HepG2 (cell line): ENCODE measurements around the gene NRGN. TPM values are rescaled to one million over a fixed set of nuclear protein-coding genes. Genes with fewer than 3 reads are reported as not detected.

Experiments
- ASH2L ChIP-seq: fragments of 300-600, 200-600 bp; sonication (generic); IDR thresholded peaks from 2 replicates; pipeline ENCODE4 v1.7.0; 2017; ENCODE audit warnings: low read depth, mild to moderate bottlenecking, moderate library complexity, mixed read lengths, low read length; ENCODE audit not compliant: insufficient read length
- NBN ChIP-seq: fragments of 450-650 bp; conservative IDR thresholded peaks from 2 replicates; pipeline ENCODE4 v1.6.1; 2017
- RBM22 ChIP-seq: fragments of 200-400 bp; formaldehyde crosslinking; optimal IDR thresholded peaks from 2 replicates; pipeline ENCODE3; 2017; ENCODE audit warnings: mild to moderate bottlenecking, low read length, moderate library complexity
- SRSF1 ChIP-seq: fragments of 200-400 bp; formaldehyde crosslinking; optimal IDR thresholded peaks from 2 replicates; pipeline ENCODE3; 2017; ENCODE audit warnings: mild to moderate bottlenecking, low read depth, low read length, moderate library complexity
- polyA plus RNA-seq, 8 experiments: library from polyadenylated mRNA; depleted of rRNA in 3 of 8; stranded (reverse) in 7 of 8; unstranded in 1 of 8; fragments of >200 nt; fragmentation: Illumina TruSeq in 4 of 8; extraction: Trizol in 4 of 8; gene quantifications; 2 replicates each; pipeline versions ENCODE4 v1.2.1 to v1.2.3, GENCODE V29; 2011 to 2016; ENCODE audit warnings: low read depth in 4 of 8, missing spikeins in 1 of 8, mixed read lengths in 1 of 8; ENCODE audit not compliant: insufficient read depth in 1 of 8
- total RNA-seq, 5 experiments: library from RNA; depleted of rRNA; stranded (reverse); fragments of >200 nt; fragmentation: Illumina TruSeq; extraction: Trizol; gene quantifications; 2 replicates each; pipeline ENCODE4 v1.2.3, GENCODE V29; 2016; ENCODE audit warnings: low read depth in 1 of 5
- TF ChIP-seq, protein P1 (sequence below): sonication (generic); formaldehyde crosslinking; IDR thresholded peaks from 2 replicates; pipeline ENCODE4 v1.5.1; 2020; ENCODE audit warnings: mild to moderate bottlenecking, missing genetic modification reagents, moderate library complexity
- TF ChIP-seq, protein P2 (sequence below): sonication (generic); formaldehyde crosslinking; IDR thresholded peaks from one replicate; pipeline ENCODE4 v1.5.1; 2020; ENCODE audit warnings: mild to moderate bottlenecking, missing genetic modification reagents; ENCODE audit errors: not compliant biosample characterization

NRGN gene
- total and polyA plus RNA-seq, 2 of the 13 experiments (the other 11 are each of a cell fraction or from before 2014, with no cell fraction given): 0.22 TPM; not detected in 1

DNA sequence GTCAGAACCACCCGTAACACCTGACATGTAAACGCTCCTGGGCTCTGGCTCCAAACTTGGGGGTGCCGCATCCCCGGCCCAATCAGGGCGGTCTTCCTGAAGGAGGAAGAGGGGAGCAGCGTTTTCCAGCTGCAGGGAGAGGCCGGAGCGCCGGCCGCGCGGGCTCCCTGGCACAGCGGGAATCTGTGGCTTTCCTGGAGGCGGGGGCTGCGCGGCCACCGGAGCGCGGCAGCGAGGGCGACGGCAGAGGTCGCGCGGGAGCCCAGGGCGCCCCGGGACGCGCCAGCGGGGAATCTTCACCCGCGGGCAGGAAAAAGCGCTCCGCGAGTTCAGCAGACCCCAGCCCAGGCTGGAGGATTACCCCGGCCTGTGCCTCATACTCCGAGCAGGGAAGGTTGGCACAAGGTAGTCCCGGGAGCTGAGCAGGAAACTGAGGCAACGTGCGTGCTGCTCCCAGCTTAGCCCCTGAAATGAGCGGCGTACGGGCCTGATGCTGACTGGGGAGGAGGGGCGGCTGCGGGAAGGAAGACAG, 22.9 kb downstream of the NRGN start (continued):
- TF ChIP-seq, protein P1, sequence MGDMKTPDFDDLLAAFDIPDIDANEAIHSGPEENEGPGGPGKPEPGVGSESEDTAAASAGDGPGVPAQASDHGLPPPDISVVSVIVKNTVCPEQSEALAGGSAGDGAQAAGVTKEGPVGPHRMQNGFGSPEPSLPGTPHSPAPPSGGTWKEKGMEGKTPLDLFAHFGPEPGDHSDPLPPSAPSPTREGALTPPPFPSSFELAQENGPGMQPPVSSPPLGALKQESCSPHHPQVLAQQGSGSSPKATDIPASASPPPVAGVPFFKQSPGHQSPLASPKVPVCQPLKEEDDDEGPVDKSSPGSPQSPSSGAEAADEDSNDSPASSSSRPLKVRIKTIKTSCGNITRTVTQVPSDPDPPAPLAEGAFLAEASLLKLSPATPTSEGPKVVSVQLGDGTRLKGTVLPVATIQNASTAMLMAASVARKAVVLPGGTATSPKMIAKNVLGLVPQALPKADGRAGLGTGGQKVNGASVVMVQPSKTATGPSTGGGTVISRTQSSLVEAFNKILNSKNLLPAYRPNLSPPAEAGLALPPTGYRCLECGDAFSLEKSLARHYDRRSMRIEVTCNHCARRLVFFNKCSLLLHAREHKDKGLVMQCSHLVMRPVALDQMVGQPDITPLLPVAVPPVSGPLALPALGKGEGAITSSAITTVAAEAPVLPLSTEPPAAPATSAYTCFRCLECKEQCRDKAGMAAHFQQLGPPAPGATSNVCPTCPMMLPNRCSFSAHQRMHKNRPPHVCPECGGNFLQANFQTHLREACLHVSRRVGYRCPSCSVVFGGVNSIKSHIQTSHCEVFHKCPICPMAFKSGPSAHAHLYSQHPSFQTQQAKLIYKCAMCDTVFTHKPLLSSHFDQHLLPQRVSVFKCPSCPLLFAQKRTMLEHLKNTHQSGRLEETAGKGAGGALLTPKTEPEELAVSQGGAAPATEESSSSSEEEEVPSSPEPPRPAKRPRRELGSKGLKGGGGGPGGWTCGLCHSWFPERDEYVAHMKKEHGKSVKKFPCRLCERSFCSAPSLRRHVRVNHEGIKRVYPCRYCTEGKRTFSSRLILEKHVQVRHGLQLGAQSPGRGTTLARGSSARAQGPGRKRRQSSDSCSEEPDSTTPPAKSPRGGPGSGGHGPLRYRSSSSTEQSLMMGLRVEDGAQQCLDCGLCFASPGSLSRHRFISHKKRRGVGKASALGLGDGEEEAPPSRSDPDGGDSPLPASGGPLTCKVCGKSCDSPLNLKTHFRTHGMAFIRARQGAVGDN (CRISPR knock-in tag): peak; percentile 50; the same call in 1 of the 2 replicates
- no peak for TF ChIP-seq NBN
- TF ChIP-seq, protein P2, sequence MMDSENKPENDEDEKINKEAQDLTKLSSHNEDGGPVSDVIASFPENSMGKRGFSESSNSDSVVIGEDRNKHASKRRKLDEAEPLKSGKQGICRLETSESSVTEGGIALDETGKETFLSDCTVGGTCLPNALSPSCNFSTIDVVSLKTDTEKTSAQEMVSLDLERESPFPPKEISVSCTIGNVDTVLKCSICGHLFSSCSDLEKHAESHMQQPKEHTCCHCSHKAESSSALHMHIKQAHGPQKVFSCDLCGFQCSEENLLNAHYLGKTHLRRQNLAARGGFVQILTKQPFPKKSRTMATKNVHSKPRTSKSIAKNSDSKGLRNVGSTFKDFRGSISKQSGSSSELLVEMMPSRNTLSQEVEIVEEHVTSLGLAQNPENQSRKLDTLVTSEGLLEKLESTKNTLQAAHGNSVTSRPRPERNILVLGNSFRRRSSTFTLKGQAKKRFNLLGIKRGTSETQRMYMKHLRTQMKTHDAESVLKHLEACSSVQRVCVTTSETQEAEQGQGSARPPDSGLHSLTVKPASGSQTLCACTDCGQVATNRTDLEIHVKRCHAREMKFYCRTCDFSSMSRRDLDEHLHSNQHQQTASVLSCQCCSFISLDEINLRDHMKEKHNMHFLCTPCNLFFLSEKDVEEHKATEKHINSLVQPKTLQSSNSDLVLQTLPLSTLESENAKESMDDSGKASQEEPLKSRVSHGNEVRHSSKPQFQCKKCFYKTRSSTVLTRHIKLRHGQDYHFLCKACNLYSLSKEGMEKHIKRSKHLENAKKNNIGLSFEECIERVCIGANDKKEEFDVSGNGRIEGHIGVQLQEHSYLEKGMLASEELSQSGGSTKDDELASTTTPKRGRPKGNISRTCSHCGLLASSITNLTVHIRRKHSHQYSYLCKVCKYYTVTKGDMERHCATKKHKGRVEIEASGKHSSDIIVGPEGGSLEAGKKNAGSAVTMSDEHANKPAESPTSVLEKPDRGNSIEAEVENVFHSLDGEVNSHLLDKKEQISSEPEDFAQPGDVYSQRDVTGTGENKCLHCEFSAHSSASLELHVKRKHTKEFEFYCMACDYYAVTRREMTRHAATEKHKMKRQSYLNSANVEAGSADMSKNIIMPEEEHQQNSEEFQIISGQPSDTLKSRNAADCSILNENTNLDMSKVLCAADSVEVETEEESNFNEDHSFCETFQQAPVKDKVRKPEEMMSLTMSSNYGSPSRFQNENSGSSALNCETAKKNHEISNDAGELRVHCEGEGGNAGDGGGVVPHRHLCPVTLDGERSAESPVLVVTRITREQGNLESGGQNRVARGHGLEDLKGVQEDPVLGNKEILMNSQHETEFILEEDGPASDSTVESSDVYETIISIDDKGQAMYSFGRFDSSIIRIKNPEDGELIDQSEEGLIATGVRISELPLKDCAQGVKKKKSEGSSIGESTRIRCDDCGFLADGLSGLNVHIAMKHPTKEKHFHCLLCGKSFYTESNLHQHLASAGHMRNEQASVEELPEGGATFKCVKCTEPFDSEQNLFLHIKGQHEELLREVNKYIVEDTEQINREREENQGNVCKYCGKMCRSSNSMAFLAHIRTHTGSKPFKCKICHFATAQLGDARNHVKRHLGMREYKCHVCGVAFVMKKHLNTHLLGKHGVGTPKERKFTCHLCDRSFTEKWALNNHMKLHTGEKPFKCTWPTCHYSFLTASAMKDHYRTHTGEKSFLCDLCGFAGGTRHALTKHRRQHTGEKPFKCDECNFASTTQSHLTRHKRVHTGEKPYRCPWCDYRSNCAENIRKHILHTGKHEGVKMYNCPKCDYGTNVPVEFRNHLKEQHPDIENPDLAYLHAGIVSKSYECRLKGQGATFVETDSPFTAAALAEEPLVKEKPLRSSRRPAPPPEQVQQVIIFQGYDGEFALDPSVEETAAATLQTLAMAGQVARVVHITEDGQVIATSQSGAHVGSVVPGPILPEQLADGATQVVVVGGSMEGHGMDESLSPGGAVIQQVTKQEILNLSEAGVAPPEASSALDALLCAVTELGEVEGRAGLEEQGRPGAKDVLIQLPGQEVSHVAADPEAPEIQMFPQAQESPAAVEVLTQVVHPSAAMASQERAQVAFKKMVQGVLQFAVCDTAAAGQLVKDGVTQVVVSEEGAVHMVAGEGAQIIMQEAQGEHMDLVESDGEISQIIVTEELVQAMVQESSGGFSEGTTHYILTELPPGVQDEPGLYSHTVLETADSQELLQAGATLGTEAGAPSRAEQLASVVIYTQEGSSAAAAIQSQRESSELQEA: peak; percentile 21
- TF ChIP-seq SRSF1: peak; percentile 12
- peak; percentile 87 for TF ChIP-seq RBM22
- TF ChIP-seq ASH2L: peak; percentile 14
